ENCODE measurements around the gene MARK4.
A peak's percentile ranks its signal among the peaks of the same experiment; 100 is the strongest.

Gene MARK4

GRCh38 chr19:45250832-45251451 is at the start of gene MARK4:
Gene MARK4, plus strand, starts transcription at chr19:45251271. Its CDS starts 318 bp downstream, at chr19:45251589.
- H3K36me3 ChIP-seq (ENCODE audit: control insufficient read depth in 1 of 2, insufficient read depth in 2 of 2, low read length in 2 of 2): no peaks in the 10 kb centered on the region
- no peak within 1 kb of the TSS for H3K27ac ChIP-seq (ENCODE audit: low read depth, low read length)
- H3K9me3 ChIP-seq (ENCODE audit: control insufficient read depth in 1 of 2, low read length in 2 of 2): no peaks in the 10 kb centered on the region
- peak within 1 kb of the TSS; percentile 60 to 70 for H3K9ac ChIP-seq (ENCODE audit: low read depth in 1 of 2, low read length in 2 of 2)
- H3K27me3 ChIP-seq (ENCODE audit: control insufficient read depth in 1 of 2, insufficient read depth in 2 of 2, low read length in 2 of 2): no peaks in the 10 kb centered on the region
- H3K4me1 ChIP-seq (ENCODE audit: control insufficient read depth in 1 of 2, insufficient read depth in 2 of 2, low read length in 2 of 2): peaks cover 11 to 26% of the 10 kb centered on the region in 2 donors
- H3K4me3 ChIP-seq (ENCODE audit: low read depth in 1 of 2, low read length in 2 of 2): peak within 1 kb of the TSS; percentile 69 to 81

- H3K4me1 ChIP-seq (ENCODE audit: control insufficient read depth in 1 of 2, insufficient read depth in 2 of 2, low read length in 2 of 2): no peaks in the 10 kb centered on the region
- H3K27ac ChIP-seq (ENCODE audit: low read depth, low read length): no peak overlapping the region
- no peaks in the 10 kb centered on the region for H3K36me3 ChIP-seq (ENCODE audit: control insufficient read depth in 1 of 2, insufficient read depth in 2 of 2, low read length in 2 of 2)
- no peaks in the 10 kb centered on the region for H3K9me3 ChIP-seq (ENCODE audit: control insufficient read depth in 1 of 2, low read length in 2 of 2)
- no peak overlapping the region for H3K4me3 ChIP-seq (ENCODE audit: low read depth in 1 of 2, low read length in 2 of 2)
- H3K27me3 ChIP-seq (ENCODE audit: control insufficient read depth in 1 of 2, insufficient read depth in 2 of 2, low read length in 2 of 2): no peaks in the 10 kb centered on the region
- H3K9ac ChIP-seq (ENCODE audit: low read depth in 1 of 2, low read length in 2 of 2): no peak overlapping the region
These were observed 48.4 kb upstream of the MARK4 start for GRCh38 chr19:45202637-45203036.

GRCh38 chr19:45205810-45206209 is 45.3 kb upstream of the MARK4 start:
- Histone ChIP-seq H3K4me1 (ENCODE audit: control insufficient read depth in 1 of 2, insufficient read depth in 2 of 2, low read length in 2 of 2) (no peaks in the 10 kb centered on the region), H3K27me3 (ENCODE audit: control insufficient read depth in 1 of 2, insufficient read depth in 2 of 2, low read length in 2 of 2) (no peaks in the 10 kb centered on the region), H3K9ac (ENCODE audit: low read depth in 1 of 2, low read length in 2 of 2) (no peak overlapping the region), H3K4me3 (ENCODE audit: low read depth in 1 of 2, low read length in 2 of 2) (no peak overlapping the region), H3K36me3 (ENCODE audit: control insufficient read depth in 1 of 2, insufficient read depth in 2 of 2, low read length in 2 of 2) (no peaks in the 10 kb centered on the region), H3K9me3 (ENCODE audit: control insufficient read depth in 1 of 2, low read length in 2 of 2) (no peaks in the 10 kb centered on the region), H3K27ac (ENCODE audit: low read depth, low read length) (no peak overlapping the region)

GRCh38 chr19:45206328-45206727 is 44.7 kb upstream of the MARK4 start:
- no peak overlapping the region for H3K4me3 ChIP-seq (ENCODE audit: low read depth in 1 of 2, low read length in 2 of 2)

GRCh38 chr19:45211751-45212381 is 39.2 kb upstream of the MARK4 start:
- H3K27ac ChIP-seq (ENCODE audit: low read depth, low read length): no peak overlapping the region
- peaks cover 7 to 10% of the 10 kb centered on the region in 2 donors for H3K27me3 ChIP-seq (ENCODE audit: control insufficient read depth in 1 of 2, insufficient read depth in 2 of 2, low read length in 2 of 2)
- H3K36me3 ChIP-seq (ENCODE audit: control insufficient read depth in 1 of 2, insufficient read depth in 2 of 2, low read length in 2 of 2): no peaks in the 10 kb centered on the region
- H3K4me1 ChIP-seq (ENCODE audit: control insufficient read depth in 1 of 2, insufficient read depth in 2 of 2, low read length in 2 of 2): no peaks in the 10 kb centered on the region
- H3K9ac ChIP-seq (ENCODE audit: low read depth in 1 of 2, low read length in 2 of 2): no peak overlapping the region
- H3K4me3 ChIP-seq (ENCODE audit: low read depth in 1 of 2, low read length in 2 of 2): no peak overlapping the region
- H3K9me3 ChIP-seq (ENCODE audit: control insufficient read depth in 1 of 2, low read length in 2 of 2): no peaks in the 10 kb centered on the region

More at GRCh38 chr19:45206328-45206727, 44.7 kb upstream of the MARK4 start:
- Histone ChIP-seq H3K4me1 (ENCODE audit: control insufficient read depth in 1 of 2, insufficient read depth in 2 of 2, low read length in 2 of 2) (no peaks in the 10 kb centered on the region), H3K36me3 (ENCODE audit: control insufficient read depth in 1 of 2, insufficient read depth in 2 of 2, low read length in 2 of 2) (no peaks in the 10 kb centered on the region), H3K9me3 (ENCODE audit: control insufficient read depth in 1 of 2, low read length in 2 of 2) (no peaks in the 10 kb centered on the region), H3K9ac (ENCODE audit: low read depth in 1 of 2, low read length in 2 of 2) (no peak overlapping the region), H3K27me3 (ENCODE audit: control insufficient read depth in 1 of 2, insufficient read depth in 2 of 2, low read length in 2 of 2) (no peaks in the 10 kb centered on the region), H3K27ac (ENCODE audit: low read depth, low read length) (no peak overlapping the region)

GRCh38 chr19:45213031-45213430 is 38.0 kb upstream of the MARK4 start:
- Histone ChIP-seq H3K4me1 (ENCODE audit: control insufficient read depth in 1 of 2, insufficient read depth in 2 of 2, low read length in 2 of 2) (no peaks in the 10 kb centered on the region), H3K27ac (ENCODE audit: low read depth, low read length) (no peak overlapping the region), H3K4me3 (ENCODE audit: low read depth in 1 of 2, low read length in 2 of 2) (no peak overlapping the region), H3K9me3 (ENCODE audit: control insufficient read depth in 1 of 2, low read length in 2 of 2) (no peaks in the 10 kb centered on the region), H3K36me3 (ENCODE audit: control insufficient read depth in 1 of 2, insufficient read depth in 2 of 2, low read length in 2 of 2) (no peaks in the 10 kb centered on the region), H3K27me3 (ENCODE audit: control insufficient read depth in 1 of 2, insufficient read depth in 2 of 2, low read length in 2 of 2) (peaks cover 14 to 21% of the 10 kb centered on the region in 2 donors), H3K9ac (ENCODE audit: low read depth in 1 of 2, low read length in 2 of 2) (no peak overlapping the region)

GRCh38 chr19:45215391-45216191 is 35.5 kb upstream of the MARK4 start:
- no peaks in the 10 kb centered on the region for H3K9me3 ChIP-seq (ENCODE audit: control insufficient read depth in 1 of 2, low read length in 2 of 2)
- H3K27me3 ChIP-seq (ENCODE audit: control insufficient read depth in 1 of 2, insufficient read depth in 2 of 2, low read length in 2 of 2): peaks cover 20 to 25% of the 10 kb centered on the region in 2 donors
- H3K9ac ChIP-seq (ENCODE audit: low read depth in 1 of 2, low read length in 2 of 2): no peak overlapping the region
- no peak overlapping the region for H3K4me3 ChIP-seq (ENCODE audit: low read depth in 1 of 2, low read length in 2 of 2)
- no peaks in the 10 kb centered on the region for H3K4me1 ChIP-seq (ENCODE audit: control insufficient read depth in 1 of 2, insufficient read depth in 2 of 2, low read length in 2 of 2)
- no peaks in the 10 kb centered on the region for H3K36me3 ChIP-seq (ENCODE audit: control insufficient read depth in 1 of 2, insufficient read depth in 2 of 2, low read length in 2 of 2)
- H3K27ac ChIP-seq (ENCODE audit: low read depth, low read length): no peak overlapping the region

GRCh38 chr19:45216667-45217066 is 34.4 kb upstream of the MARK4 start:
- Histone ChIP-seq H3K9ac (ENCODE audit: low read depth in 1 of 2, low read length in 2 of 2) (no peak overlapping the region), H3K27me3 (ENCODE audit: control insufficient read depth in 1 of 2, insufficient read depth in 2 of 2, low read length in 2 of 2) (peaks cover 21 to 25% of the 10 kb centered on the region in 2 donors), H3K27ac (ENCODE audit: low read depth, low read length) (no peak overlapping the region), H3K9me3 (ENCODE audit: control insufficient read depth in 1 of 2, low read length in 2 of 2) (no peaks in the 10 kb centered on the region), H3K4me3 (ENCODE audit: low read depth in 1 of 2, low read length in 2 of 2) (no peak overlapping the region), H3K36me3 (ENCODE audit: control insufficient read depth in 1 of 2, insufficient read depth in 2 of 2, low read length in 2 of 2) (no peaks in the 10 kb centered on the region), H3K4me1 (ENCODE audit: control insufficient read depth in 1 of 2, insufficient read depth in 2 of 2, low read length in 2 of 2) (no peaks in the 10 kb centered on the region)

GRCh38 chr19:45217193-45217956 is 33.7 kb upstream of the MARK4 start:
- H3K4me1 ChIP-seq (ENCODE audit: control insufficient read depth in 1 of 2, insufficient read depth in 2 of 2, low read length in 2 of 2): no peaks in the 10 kb centered on the region
- H3K4me3 ChIP-seq (ENCODE audit: low read depth in 1 of 2, low read length in 2 of 2): no peak overlapping the region
- H3K27me3 ChIP-seq (ENCODE audit: control insufficient read depth in 1 of 2, insufficient read depth in 2 of 2, low read length in 2 of 2): peaks cover 21 to 25% of the 10 kb centered on the region in 2 donors

More at GRCh38 chr19:45217193-45217956, 33.7 kb upstream of the MARK4 start:
- Histone ChIP-seq H3K27ac (ENCODE audit: low read depth, low read length) (no peak overlapping the region), H3K36me3 (ENCODE audit: control insufficient read depth in 1 of 2, insufficient read depth in 2 of 2, low read length in 2 of 2) (no peaks in the 10 kb centered on the region), H3K9ac (ENCODE audit: low read depth in 1 of 2, low read length in 2 of 2) (no peak overlapping the region), H3K9me3 (ENCODE audit: control insufficient read depth in 1 of 2, low read length in 2 of 2) (no peaks in the 10 kb centered on the region)
